Upper lobe of left lung (tissue), 4 donors: ENCODE data around the gene EXOC4.
"Not testable (repeated sequence)": the region's sequence is repeated elsewhere in the genome, so short reads cannot be mapped to it uniquely, and the experiment has no call there.

Source experiments
- POLR2A ChIP-seq, 4 donors: fragments of 450-650 bp; IDR thresholded peaks; one replicate each; pipeline ENCODE4 v1.5.1; 2016 to 2017; ENCODE audit warnings: antibody characterized with exemption in 4 of 4, mild to moderate bottlenecking in 2 of 4
- POLR2AphosphoS5 ChIP-seq, 2 donors: sonication (generic); formaldehyde crosslinking; IDR thresholded peaks; one replicate each; pipeline ENCODE4 v1.5.1; 2017; ENCODE audit warnings: antibody characterized with exemption in 2 of 2

- not testable (repeated sequence) for TF ChIP-seq POLR2A, POLR2AphosphoS5 (IDR thresholded peaks at IDR 0.05)
These were observed 42.1 kb upstream of the EXOC4 start for GRCh38 chr7:133210817-133211216.
